ENCODE measurements around the gene TMEM187. TPM values are rescaled to one million over a fixed set of nuclear protein-coding genes. Genes with fewer than 3 reads are reported as not detected.
A peak's percentile ranks its signal among the peaks of the same experiment; 100 is the strongest.

TMEM187 gene
- polyA plus RNA-seq, 1 experiment: 8.7 TPM

DNA sequence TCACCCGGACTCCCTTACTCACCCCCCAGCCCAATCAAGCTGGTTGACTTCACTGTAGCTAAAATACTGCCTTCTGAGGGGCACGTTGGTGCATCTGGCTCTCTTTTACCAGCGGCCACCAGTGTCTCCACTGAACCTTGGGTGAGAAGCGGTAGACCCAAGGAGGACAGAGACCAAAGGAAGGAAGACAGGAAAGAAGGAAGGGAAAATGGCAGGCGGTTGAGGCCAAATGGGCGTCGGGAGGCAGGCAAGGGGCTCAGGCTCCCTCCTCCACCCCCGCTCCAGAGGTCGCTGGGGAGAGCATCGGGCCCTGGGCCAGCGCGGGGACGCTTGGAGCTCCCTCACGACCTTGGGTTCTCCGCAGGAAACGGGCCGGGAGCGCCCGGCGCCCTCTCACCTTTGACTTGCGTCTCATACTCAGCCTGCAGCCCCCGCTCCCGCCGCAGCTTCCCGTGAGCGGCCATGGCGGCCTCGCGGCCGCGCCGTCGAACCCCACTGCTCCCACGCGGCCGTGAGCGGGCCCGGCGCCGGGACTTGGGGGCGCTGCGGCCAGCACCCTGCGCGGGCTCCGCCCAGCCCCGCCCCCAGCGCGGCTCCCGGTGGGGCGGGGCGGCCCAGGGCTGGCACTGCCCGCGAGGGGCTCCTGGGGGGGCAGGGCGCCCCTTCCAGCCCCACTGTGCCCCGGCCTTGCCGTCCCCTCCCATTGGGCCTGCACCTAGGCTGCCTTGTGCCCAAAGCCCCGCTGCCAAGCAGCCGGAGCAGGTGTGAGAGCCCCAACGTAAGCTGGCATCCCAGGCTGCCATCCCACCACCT lies 46.6 kb upstream of the TMEM187 start, which contains the start of gene ARHGAP4:
TSS of gene ARHGAP4 (minus strand) at position 526 of the 813 bp plus-strand sequence. CDS start at position 464, 62 bp downstream.
- peaks cover 4% of the 10 kb centered on the region for H3K36me3 ChIP-seq (ENCODE audit: control insufficient read depth, insufficient read depth, low read length)
- ChIA-PET POLR2A (no interaction called here), CTCF (interaction anchor here (0.9 to 3.2 kb wide), 4 partner anchors 13 to 162 kb away, joined by 4 to 23 read pairs (median 5); partner anchors contain the start of gene PLXNB3)
- TF ChIP-seq, protein P1, sequence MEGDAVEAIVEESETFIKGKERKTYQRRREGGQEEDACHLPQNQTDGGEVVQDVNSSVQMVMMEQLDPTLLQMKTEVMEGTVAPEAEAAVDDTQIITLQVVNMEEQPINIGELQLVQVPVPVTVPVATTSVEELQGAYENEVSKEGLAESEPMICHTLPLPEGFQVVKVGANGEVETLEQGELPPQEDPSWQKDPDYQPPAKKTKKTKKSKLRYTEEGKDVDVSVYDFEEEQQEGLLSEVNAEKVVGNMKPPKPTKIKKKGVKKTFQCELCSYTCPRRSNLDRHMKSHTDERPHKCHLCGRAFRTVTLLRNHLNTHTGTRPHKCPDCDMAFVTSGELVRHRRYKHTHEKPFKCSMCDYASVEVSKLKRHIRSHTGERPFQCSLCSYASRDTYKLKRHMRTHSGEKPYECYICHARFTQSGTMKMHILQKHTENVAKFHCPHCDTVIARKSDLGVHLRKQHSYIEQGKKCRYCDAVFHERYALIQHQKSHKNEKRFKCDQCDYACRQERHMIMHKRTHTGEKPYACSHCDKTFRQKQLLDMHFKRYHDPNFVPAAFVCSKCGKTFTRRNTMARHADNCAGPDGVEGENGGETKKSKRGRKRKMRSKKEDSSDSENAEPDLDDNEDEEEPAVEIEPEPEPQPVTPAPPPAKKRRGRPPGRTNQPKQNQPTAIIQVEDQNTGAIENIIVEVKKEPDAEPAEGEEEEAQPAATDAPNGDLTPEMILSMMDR (IDR thresholded peaks at IDR 0.05; ENCODE audit: insufficient read depth, low read depth, low read length): no peak
- DNase-seq (ENCODE audit: low read depth): no peak
- no peaks in the 10 kb centered on the region for H3K27me3 ChIP-seq (ENCODE audit: control insufficient read depth, insufficient read depth, low read length)
- no peak within 1 kb of the TSS for H3K4me3 ChIP-seq (ENCODE audit: low read depth, low read length)

- POLR2A ChIA-PET: no interaction called here
- DNase-seq (ENCODE audit: low read depth): no peak
- TF ChIP-seq, protein P1 (IDR thresholded peaks at IDR 0.05; ENCODE audit: insufficient read depth, low read depth, low read length): no peak
- H3K4me3 ChIP-seq (ENCODE audit: low read depth, low read length): no peak overlapping the region
- CTCF ChIA-PET: interaction anchor here (0.9 to 3.2 kb wide), 3 partner anchors 14 to 21 kb away, joined by 4 to 23 read pairs (median 4); no protein-coding TSS in a partner anchor
- no peaks in the 10 kb centered on the region for H3K27me3 ChIP-seq (ENCODE audit: control insufficient read depth, insufficient read depth, low read length)
- peaks cover 6% of the 10 kb centered on the region for H3K36me3 ChIP-seq (ENCODE audit: control insufficient read depth, insufficient read depth, low read length)
These were observed 46.0 kb upstream of the TMEM187 start for GRCh38 chrX:153926552-153926857.

DNA sequence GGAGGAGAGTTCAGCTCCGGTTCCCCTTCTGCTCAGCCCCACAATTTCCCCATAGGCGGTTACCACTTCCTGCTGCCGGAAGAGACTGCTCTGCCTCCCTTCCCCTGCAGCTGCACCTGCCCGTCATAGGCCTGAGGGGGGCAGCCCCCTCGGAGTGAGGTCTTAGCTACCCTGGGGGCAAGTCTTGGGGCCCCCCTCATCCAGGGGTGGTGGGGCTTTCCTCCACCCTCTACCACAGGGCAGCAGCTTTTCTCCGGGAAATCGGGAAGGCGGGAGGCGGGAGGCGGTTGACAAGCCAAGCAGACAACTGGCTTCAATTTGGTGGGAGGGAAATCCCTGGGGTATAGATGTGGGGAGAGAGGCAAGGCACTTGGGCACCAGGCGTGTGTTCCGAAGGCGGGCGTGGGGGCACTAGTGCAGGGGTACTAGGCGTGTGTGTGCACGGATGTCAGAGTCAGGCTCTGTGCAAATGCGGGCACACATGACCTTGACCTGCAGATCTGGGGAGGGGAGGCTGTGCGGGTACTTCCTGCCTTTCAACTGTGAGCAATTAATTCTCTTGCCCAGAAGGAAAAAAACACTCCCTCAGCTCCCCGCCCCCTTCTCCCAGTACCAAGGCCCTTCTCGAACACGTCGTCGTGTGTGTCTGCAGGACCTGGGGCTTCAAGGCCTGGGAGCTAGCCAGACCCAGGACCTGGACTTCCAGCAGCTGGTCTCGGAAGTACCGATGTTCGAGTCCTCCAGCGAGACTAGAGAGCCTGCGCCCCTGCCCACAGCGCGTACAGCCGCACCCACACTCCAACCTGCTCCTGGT lies 45.5 kb upstream of the TMEM187 start:
- Histone ChIP-seq H3K36me3 (ENCODE audit: control insufficient read depth, insufficient read depth, low read length) (peaks cover 8% of the 10 kb centered on the region), H3K4me3 (ENCODE audit: low read depth, low read length) (peak overlapping the region; percentile 54), H3K27me3 (ENCODE audit: control insufficient read depth, insufficient read depth, low read length) (no peaks in the 10 kb centered on the region)
- CTCF ChIA-PET: interaction anchor here (0.9 to 3.2 kb wide), 4 partner anchors 14 to 163 kb away, joined by 3 to 23 read pairs (median 4); partner anchors contain the start of gene PLXNB3
- TF ChIP-seq, protein P1 (IDR thresholded peaks at IDR 0.05; ENCODE audit: insufficient read depth, low read depth, low read length): no peak
- DNase-seq (ENCODE audit: low read depth): no peak
- POLR2A ChIA-PET: no interaction called here

GRCh38 chrX:153927672-153927921 lies 45.0 kb upstream of the TMEM187 start:
- POLR2A ChIA-PET: no interaction called here

More at GRCh38 chrX:153927672-153927921, 45.0 kb upstream of the TMEM187 start:
- Histone ChIP-seq H3K36me3 (ENCODE audit: control insufficient read depth, insufficient read depth, low read length) (peaks cover 8% of the 10 kb centered on the region), H3K4me3 (ENCODE audit: low read depth, low read length) (peak overlapping the region; percentile 54), H3K27me3 (ENCODE audit: control insufficient read depth, insufficient read depth, low read length) (no peaks in the 10 kb centered on the region)
- no peak for DNase-seq (ENCODE audit: low read depth)
- TF ChIP-seq, protein P1 (IDR thresholded peaks at IDR 0.05; ENCODE audit: insufficient read depth, low read depth, low read length): no peak
- CTCF ChIA-PET: interaction anchor here (1.0 to 1.7 kb wide), 2 partner anchors 19 to 164 kb away, joined by 3 to 9 read pairs; partner anchors contain the start of gene PLXNB3
